Lung (tissue), 12 donors: ENCODE data around the gene MRM3. TPM values are rescaled to one million over a fixed set of nuclear protein-coding genes. Genes with fewer than 3 reads are reported as not detected.
"Not testable (repeated sequence)": the region's sequence is repeated elsewhere in the genome, so short reads cannot be mapped to it uniquely, and the experiment has no call there.

Experiments
- ATAC-seq: fragments of 200-7000 bp; cut with Tn5 transposase; one replicate; pipeline ENCODE4 v1.9.1; 2020; ENCODE audit warnings: moderate number of reproducible peaks; ENCODE audit not compliant: insufficient read depth, low FRiP score
- DNase-seq, 3 donors: peaks; one replicate each; pipeline ENCODE4 v3.0.0-alpha.2; 2013 to 2017
- H3K27ac ChIP-seq, 2 donors: one replicate each; pipeline ENCODE4 v1.5.1; 2013; ENCODE audit warnings: mild to moderate bottlenecking in 2 of 2, moderate library complexity in 2 of 2, control low read depth in 1 of 2, inconsistent platforms in 1 of 2, low read depth in 1 of 2, low read length in 1 of 2
- H3K27me3 ChIP-seq, 3 donors: one replicate each; pipeline ENCODE4 v1.5.1; 2013; ENCODE audit warnings: low read length in 2 of 3; ENCODE audit not compliant: control insufficient read depth in 3 of 3, insufficient read depth in 3 of 3
- H3K36me3 ChIP-seq, 4 donors: one replicate each; pipeline ENCODE4 v1.5.1; 2013; ENCODE audit warnings: low read length in 4 of 4, mild to moderate bottlenecking in 1 of 4, moderate library complexity in 1 of 4; ENCODE audit not compliant: control insufficient read depth in 4 of 4, insufficient read depth in 4 of 4
- H3K4me1 ChIP-seq, 5 donors: one replicate each; pipeline ENCODE4 v1.5.1; 2013; ENCODE audit warnings: low read length in 5 of 5, mild to moderate bottlenecking in 2 of 5, moderate library complexity in 1 of 5; ENCODE audit not compliant: control insufficient read depth in 5 of 5, insufficient read depth in 5 of 5
- H3K4me3 ChIP-seq: one replicate; pipeline ENCODE4 v1.5.1; 2013; ENCODE audit warnings: mild to moderate bottlenecking, control low read depth, moderate library complexity
- H3K9ac ChIP-seq, 2 donors: one replicate each; pipeline ENCODE4 v1.5.1; 2013; ENCODE audit warnings: low read length in 2 of 2, control low read depth in 1 of 2; ENCODE audit not compliant: insufficient read depth in 1 of 2
- H3K9me3 ChIP-seq, 4 donors: one replicate each; pipeline ENCODE4 v1.5.1; 2013; ENCODE audit warnings: low read length in 3 of 4, mild to moderate bottlenecking in 1 of 4, moderate library complexity in 1 of 4; ENCODE audit not compliant: control insufficient read depth in 4 of 4, insufficient read depth in 3 of 4
- WGBS, 2 donors: extraction: QIAGEN DNeasy Blood & Tissue Kit; methylation state at CpG; one replicate each; pipeline ENCODE4 v1.1.7; 2013; 5-methylcytosine and 5-hydroxymethylcytosine counted together
- polyA plus RNA-seq, 2 donors: library from polyadenylated mRNA; stranded (reverse); fragments of 200-250 nt; gene quantifications; one replicate each; pipeline ENCODE4 v1.2.1, GENCODE V29; 2013
- total RNA-seq, 2 donors: library from RNA; depleted of rRNA in 1 of 2; stranded (reverse); fragments of >200 nt in 1 of 2; gene quantifications; one replicate each; pipeline ENCODE4 v1.2.1, GENCODE V29; 2014 to 2021
- TF ChIP-seq, protein P1 (sequence below): IDR thresholded peaks from 2 replicates; pipeline ENCODE4 v1.5.1; 2012; ENCODE audit warnings: mild to moderate bottlenecking; ENCODE audit errors: control extremely low read depth, extremely low read depth
- donor health status: control.
- donor health status: control.
- donor health status: Bipolar disorder and iron deficiency.
- donor health status: healthy.
- donor health status: DM: yes; HTN: yes; CAD: no.

MRM3 gene
- total and polyA plus RNA-seq, 4 donors, result 10.4 to 16.3 (median 13.1) TPM

DNA sequence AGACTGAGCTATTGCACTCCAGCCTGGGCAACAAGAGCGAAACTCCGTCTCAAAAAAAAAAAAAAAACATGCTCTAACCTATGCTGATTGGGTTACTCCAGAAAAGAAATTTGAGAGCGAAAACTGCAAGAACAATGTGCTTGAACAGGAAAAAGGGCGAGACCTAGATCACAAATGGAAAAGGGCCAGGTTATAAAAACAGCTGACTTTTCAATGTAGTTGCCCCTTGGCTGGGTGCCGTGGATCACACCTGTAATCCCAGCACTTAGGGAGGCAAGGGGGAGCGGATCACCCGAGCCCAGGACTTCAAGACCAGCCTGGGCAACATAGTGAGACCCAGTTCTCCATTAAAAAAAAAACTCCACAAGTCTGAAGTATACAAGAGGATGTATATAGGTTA, 48.8 kb downstream of the MRM3 start:
- Histone ChIP-seq H3K9me3 (peaks cover 0 to 2% (median 0%) of the 10 kb centered on the region in 4 donors), H3K27ac (no peak overlapping the region), H3K9ac (no peak overlapping the region), H3K36me3 (no peaks in the 10 kb centered on the region), H3K4me3 (no peak overlapping the region), H3K27me3 (no peaks in the 10 kb centered on the region), H3K4me1 (no peaks in the 10 kb centered on the region)
- WGBS, 2 donors, result 93% methylated on average over 7 of the region's 7 CpGs
- TF ChIP-seq, protein P1, sequence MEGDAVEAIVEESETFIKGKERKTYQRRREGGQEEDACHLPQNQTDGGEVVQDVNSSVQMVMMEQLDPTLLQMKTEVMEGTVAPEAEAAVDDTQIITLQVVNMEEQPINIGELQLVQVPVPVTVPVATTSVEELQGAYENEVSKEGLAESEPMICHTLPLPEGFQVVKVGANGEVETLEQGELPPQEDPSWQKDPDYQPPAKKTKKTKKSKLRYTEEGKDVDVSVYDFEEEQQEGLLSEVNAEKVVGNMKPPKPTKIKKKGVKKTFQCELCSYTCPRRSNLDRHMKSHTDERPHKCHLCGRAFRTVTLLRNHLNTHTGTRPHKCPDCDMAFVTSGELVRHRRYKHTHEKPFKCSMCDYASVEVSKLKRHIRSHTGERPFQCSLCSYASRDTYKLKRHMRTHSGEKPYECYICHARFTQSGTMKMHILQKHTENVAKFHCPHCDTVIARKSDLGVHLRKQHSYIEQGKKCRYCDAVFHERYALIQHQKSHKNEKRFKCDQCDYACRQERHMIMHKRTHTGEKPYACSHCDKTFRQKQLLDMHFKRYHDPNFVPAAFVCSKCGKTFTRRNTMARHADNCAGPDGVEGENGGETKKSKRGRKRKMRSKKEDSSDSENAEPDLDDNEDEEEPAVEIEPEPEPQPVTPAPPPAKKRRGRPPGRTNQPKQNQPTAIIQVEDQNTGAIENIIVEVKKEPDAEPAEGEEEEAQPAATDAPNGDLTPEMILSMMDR, result no peak
- ATAC-seq (no peak), DNase-seq (no peak)

DNA sequence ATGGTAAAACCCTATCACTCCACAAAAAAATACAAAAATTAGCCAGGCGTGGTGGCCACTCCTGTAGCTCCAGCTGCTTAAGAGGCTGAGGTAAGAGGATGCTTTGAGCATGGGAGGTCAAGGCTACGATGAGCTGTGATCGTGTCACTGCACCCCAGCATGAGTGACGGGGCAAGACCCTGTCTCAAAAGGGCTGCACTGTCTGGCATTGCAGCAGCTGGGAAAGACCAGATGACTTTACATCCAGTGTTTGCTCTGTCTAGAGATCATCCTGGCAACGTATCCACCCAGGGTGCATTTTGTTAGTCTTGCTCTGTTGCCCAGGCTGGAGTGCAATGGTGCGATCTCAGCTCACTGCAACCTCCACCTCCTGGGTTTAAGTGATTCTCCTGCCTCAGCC, 52.0 kb downstream of the MRM3 start:
- DNase-seq (no peak), ATAC-seq (no peak)
- 85 to 91% methylated on average over 6 of the region's 6 CpGs for WGBS, 2 donors
- H3K27ac ChIP-seq, result no peak overlapping the region
- H3K9me3 ChIP-seq, result peaks cover 0 to 2% (median 0%) of the 10 kb centered on the region in 4 donors
- H3K36me3 ChIP-seq, result peaks cover 0 to 1% (median 0%) of the 10 kb centered on the region in 4 donors
- H3K27me3 ChIP-seq, result no peaks in the 10 kb centered on the region
- no peak overlapping the region for H3K4me3 ChIP-seq
- no peak overlapping the region for H3K9ac ChIP-seq
- peaks cover 0 to 4% (median 0%) of the 10 kb centered on the region in 5 donors for H3K4me1 ChIP-seq
- TF ChIP-seq, protein P1, result no peak

DNA sequence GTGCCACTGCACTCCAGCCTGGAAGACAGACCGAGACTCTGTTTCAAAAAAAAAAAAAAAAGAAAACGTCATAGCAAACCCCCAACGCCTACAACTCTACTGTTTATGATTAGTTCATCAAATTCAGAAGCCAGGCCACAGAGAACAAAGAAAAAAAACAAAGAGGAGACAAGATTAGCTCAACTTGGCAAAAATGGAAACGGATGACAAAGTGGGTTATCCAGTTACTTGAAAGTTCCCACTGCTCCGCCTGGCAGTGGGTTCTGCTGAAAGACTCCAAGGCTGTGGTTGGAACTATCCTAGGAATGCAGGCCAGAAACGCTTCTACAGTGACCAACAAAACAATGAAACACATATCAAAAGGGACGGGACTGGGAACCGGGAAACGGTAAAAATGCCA, 53.1 kb downstream of the MRM3 start:
- Histone ChIP-seq H3K4me3 (no peak overlapping the region), H3K27ac (no peak overlapping the region), H3K9me3 (peaks cover 0 to 2% (median 0%) of the 10 kb centered on the region in 4 donors), H3K27me3 (no peaks in the 10 kb centered on the region), H3K9ac (no peak overlapping the region), H3K4me1 (peaks cover 0 to 4% (median 0%) of the 10 kb centered on the region in 5 donors), H3K36me3 (peaks cover 0 to 1% (median 0%) of the 10 kb centered on the region in 4 donors)
- peak; percentile 48 to 83 (median 80) for DNase-seq
- WGBS, 2 donors, result 68 to 70% methylated on average over 9 of the region's 9 CpGs
- TF ChIP-seq, protein P1, result no peak
- ATAC-seq, result peak; percentile 58

DNA sequence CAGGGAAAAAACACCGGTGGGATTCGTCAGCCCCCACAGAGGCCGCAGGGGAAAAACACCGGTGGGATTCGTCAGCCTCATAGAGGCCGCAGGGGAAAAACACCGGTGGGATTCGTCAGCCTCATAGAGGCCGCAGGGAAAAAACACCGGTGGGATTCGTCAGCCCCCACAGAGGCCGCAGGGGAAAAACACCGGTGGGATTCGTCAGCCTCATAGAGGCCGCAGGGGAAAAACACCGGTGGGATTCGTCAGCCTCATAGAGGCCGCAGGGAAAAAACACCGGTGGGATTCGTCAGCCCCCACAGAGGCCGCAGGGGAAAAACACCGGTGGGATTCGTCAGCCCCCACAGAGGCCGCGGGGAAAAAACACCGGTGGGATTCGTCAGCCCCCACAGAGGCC, 53.6 kb downstream of the MRM3 start:
- ATAC-seq, H3K9me3 ChIP-seq, H3K27ac ChIP-seq, H3K9ac ChIP-seq, H3K36me3 ChIP-seq, H3K4me1 ChIP-seq, H3K4me3 ChIP-seq, DNase-seq, H3K27me3 ChIP-seq: not testable (repeated sequence)
- 88% methylated on average over 10 of the region's 27 CpGs; no CpG with 5 or more reads in 1 of the 2 donors for WGBS, 2 donors
